ENCODE data around the gene PTPRC.

DNA sequence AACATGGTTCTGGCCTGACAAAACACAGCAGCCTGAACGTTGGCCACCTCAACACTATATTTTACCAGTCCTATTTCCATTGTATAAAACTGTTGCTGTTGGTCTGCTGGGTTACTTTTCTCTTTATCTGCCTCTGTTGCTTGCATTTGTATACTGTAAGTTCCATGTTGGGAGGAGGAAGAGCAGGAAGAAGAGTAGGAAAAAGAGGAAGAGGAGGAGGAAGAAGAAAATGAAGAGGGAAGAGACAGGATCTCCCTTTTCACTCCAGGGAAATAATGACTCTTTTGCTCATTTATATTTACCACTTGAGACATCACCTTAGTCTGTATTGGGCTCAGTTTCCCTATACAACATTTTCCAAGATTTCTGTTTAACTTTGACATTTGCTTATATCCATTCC is 134.2 kb downstream of the PTPRC start:
- TF ChIP-seq, protein P1, sequence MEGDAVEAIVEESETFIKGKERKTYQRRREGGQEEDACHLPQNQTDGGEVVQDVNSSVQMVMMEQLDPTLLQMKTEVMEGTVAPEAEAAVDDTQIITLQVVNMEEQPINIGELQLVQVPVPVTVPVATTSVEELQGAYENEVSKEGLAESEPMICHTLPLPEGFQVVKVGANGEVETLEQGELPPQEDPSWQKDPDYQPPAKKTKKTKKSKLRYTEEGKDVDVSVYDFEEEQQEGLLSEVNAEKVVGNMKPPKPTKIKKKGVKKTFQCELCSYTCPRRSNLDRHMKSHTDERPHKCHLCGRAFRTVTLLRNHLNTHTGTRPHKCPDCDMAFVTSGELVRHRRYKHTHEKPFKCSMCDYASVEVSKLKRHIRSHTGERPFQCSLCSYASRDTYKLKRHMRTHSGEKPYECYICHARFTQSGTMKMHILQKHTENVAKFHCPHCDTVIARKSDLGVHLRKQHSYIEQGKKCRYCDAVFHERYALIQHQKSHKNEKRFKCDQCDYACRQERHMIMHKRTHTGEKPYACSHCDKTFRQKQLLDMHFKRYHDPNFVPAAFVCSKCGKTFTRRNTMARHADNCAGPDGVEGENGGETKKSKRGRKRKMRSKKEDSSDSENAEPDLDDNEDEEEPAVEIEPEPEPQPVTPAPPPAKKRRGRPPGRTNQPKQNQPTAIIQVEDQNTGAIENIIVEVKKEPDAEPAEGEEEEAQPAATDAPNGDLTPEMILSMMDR (conservative IDR thresholded peaks at IDR 0.05): no peak
- no peak for TF ChIP-seq ZFX (IDR thresholded peaks at IDR 0.05)
